GM12892 (cell line): Measurements from ENCODE around the gene TRPM3.

ENCODE experiments used
- POLR2A ChIP-seq: IDR thresholded peaks from 2 replicates; pipeline ENCODE4 v1.6.1; 2011; ENCODE audit warnings: low read depth, low read length, control low read depth
- POLR2AphosphoS5 ChIP-seq: IDR thresholded peaks from 2 replicates; pipeline ENCODE4 v1.6.1; 2011; ENCODE audit warnings: low read depth, low read length, control low read depth
- TAF1 ChIP-seq: IDR thresholded peaks from 2 replicates; pipeline ENCODE4 v1.6.1; 2011; ENCODE audit warnings: low read depth, mild to moderate bottlenecking, control low read depth, low read length, borderline replicate concordance

DNA sequence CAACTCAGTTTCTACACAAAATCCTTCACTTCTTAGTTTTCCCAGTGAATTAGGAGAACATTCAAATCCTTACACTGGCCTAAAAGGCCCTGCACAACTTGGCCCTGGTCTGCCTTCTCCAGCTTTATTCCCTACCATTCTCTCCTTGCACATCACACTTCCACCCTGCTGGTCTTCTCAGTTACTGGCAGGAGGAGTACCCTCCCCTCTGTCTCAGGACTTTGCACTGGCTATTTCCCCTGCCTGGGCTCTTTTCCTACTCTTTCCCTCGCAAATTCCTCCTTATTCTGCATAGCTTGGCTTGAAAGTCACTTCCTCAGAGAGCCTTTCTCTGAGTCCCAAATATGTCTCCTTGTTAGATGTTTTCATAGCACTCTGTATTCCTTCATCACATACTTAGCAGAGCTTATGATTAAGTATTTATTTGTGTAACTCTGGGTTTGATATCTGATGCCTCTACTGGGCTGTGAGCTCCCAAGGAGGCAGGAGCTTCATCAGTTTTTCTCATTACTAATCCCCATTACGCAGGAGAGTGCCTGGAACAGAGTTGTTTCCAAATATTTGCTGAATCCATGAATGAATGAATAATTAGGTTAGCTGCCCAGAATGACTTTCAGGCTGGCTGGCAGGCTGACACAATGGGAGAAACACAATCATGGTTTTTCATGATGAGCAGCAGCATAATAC is 547.1 kb downstream of the TRPM3 start:
- TF ChIP-seq POLR2A (no peak), POLR2AphosphoS5 (no peak), TAF1 (no peak)
